GM12878 (cell line): ENCODE results near the gene CNKSR1. TPM values are rescaled to one million over a fixed set of nuclear protein-coding genes. Genes with fewer than 3 reads are reported as not detected.

Experiments used
- ATAC-seq: fragments of 200-7000 bp; cut with Tn5 transposase; 3 replicates; pipeline ENCODE4 v1.9.1; 2020; ENCODE audit warnings: mild to moderate bottlenecking, moderate library complexity
- BruUV-seq: library from RNA; stranded (reverse); fragments of 400-500 nt; replicated peaks from 2 replicates; lab custom pipeline; 2021; lab: Mats Ljungman, UMichigan
- CTCF ChIA-PET: fragments of 300-600 bp; sonication (Branson Sonifier 250); formaldehyde crosslinking; extraction: SDS; loops from one replicate; lab custom pipeline; 2021; ENCODE audit warnings: inconsistent platforms; lab: Yijun Ruan, JAX
- POLR2A ChIA-PET: fragments of 350-600 bp; formaldehyde crosslinking; extraction: SDS; loops from one replicate; lab custom pipeline; 2021; ENCODE audit warnings: inconsistent platforms; lab: Charles Lee
- RAD21 ChIA-PET: fragments of 300-600 bp; sonication (Branson Sonifier 250); formaldehyde crosslinking; loops from one replicate; lab custom pipeline; 2023; ENCODE audit warnings: antibody characterized with exemption; ENCODE audit not compliant: unreplicated experiment; lab: Charles Lee
- SMC1A ChIA-PET: fragments of 300-600 bp; sonication (Branson Sonifier 250); formaldehyde crosslinking; loops from one replicate; lab custom pipeline; 2023; ENCODE audit not compliant: unreplicated experiment, uncharacterized antibody; lab: Charles Lee
- DNase-seq: peaks from one replicate; pipeline ENCODE4 v3.0.0-alpha.2; 2011; ENCODE audit warnings: low read depth, low spot score
- FAIRE-seq: peaks from 3 replicates; lab custom pipeline; 2011; peaks lifted over from hg19 to GRCh38; lab: Jason Lieb, UNC
- H2AFZ ChIP-seq: 2 replicates; pipeline ENCODE4 v1.6.0; 2011; ENCODE audit warnings: low read depth, low read length, control low read depth; ENCODE audit not compliant: control insufficient read depth
- H3K27ac ChIP-seq: 2 replicates; pipeline ENCODE4 v1.5.1; 2011; ENCODE audit warnings: control low read depth; ENCODE audit not compliant: control insufficient read depth, insufficient read depth
- H3K27me3 ChIP-seq, 2 experiments: replicated peaks in 1 of 2; 2 replicates each; pipeline versions ENCODE4 v1.6.0 to v1.6.1; 2011; ENCODE audit warnings: low read length in 1 of 2; ENCODE audit not compliant: control insufficient read depth in 2 of 2, insufficient read depth in 2 of 2
- H3K36me3 ChIP-seq, 2 experiments: 2 replicates each; pipeline ENCODE4 v1.5.1; 2011; ENCODE audit warnings: low read length in 1 of 2; ENCODE audit not compliant: control insufficient read depth in 2 of 2, insufficient read depth in 2 of 2
- H3K4me1 ChIP-seq: 2 replicates; pipeline ENCODE4 v1.6.1; 2011; ENCODE audit warnings: mild to moderate bottlenecking, low read length, moderate library complexity, mixed read lengths; ENCODE audit not compliant: control insufficient read depth, insufficient read depth
- H3K4me2 ChIP-seq: 2 replicates; pipeline ENCODE4 v1.6.0; 2011; ENCODE audit warnings: control low read depth; ENCODE audit not compliant: control insufficient read depth, insufficient read depth
- H3K4me3 ChIP-seq: fragments of 200-600 bp; sonication (generic); 2 replicates; pipeline ENCODE4 v1.5.1; 2016
- H3K79me2 ChIP-seq: 2 replicates; pipeline ENCODE4 v1.6.0; 2011; ENCODE audit warnings: low read length; ENCODE audit not compliant: control insufficient read depth, insufficient read depth
- H3K9ac ChIP-seq: 2 replicates; pipeline ENCODE4 v1.8.0; 2011; ENCODE audit warnings: low read length, control low read depth, mixed read lengths; ENCODE audit not compliant: control insufficient read depth, insufficient read depth
- H3K9me3 ChIP-seq: replicated peaks from 3 replicates; pipeline ENCODE4 v1.5.1; 2011; ENCODE audit warnings: mild to moderate bottlenecking, low read length; ENCODE audit not compliant: control insufficient read depth, insufficient read depth
- H4K20me1 ChIP-seq: 2 replicates; pipeline ENCODE4 v1.6.0; 2011; ENCODE audit not compliant: control insufficient read depth, insufficient read depth
- BHLHE40 ChIP-seq, 2 experiments: fragments of 450-650 bp in 1 of 2; IDR thresholded peaks; 2 replicates each; pipeline ENCODE4 v1.6.1; 2011 to 2017; ENCODE audit warnings: low read depth in 2 of 2, borderline replicate concordance in 1 of 2, improper control_type of control experiment in 1 of 2, low read length in 1 of 2, mild to moderate bottlenecking in 1 of 2
- CREB1 ChIP-seq: IDR thresholded peaks from 2 replicates; pipeline ENCODE4 v1.6.1; 2012; ENCODE audit warnings: low read depth, mild to moderate bottlenecking, inconsistent platforms
- DPF2 ChIP-seq: fragments of 450-650 bp; IDR thresholded peaks from 2 replicates; pipeline ENCODE4 v1.6.1; 2017; ENCODE audit warnings: mild to moderate bottlenecking
- MEF2B ChIP-seq: fragments of 450-650 bp; IDR thresholded peaks from 2 replicates; pipeline ENCODE4 v1.6.1; 2018; ENCODE audit warnings: mild to moderate bottlenecking, moderate library complexity; ENCODE audit not compliant: partially characterized antibody, poor library complexity, severe bottlenecking
- POLR2A ChIP-seq: IDR thresholded peaks from 2 replicates; pipeline ENCODE4 v1.6.1; 2011; ENCODE audit warnings: low read depth, mild to moderate bottlenecking, low read length
- SMAD5 ChIP-seq: IDR thresholded peaks from 2 replicates; pipeline ENCODE4 v1.6.1; 2016; ENCODE audit warnings: antibody characterized with exemption, low read depth
- WGBS: methylation state at CpG from one replicate; pipeline ENCODE4 v1.1.6; 2016; ENCODE audit warnings: low lambda C conversion rate; ENCODE audit not compliant: insufficient replicate concordance, insufficient coverage; ENCODE audit errors: missing lambda C conversion rate; 5-methylcytosine and 5-hydroxymethylcytosine counted together
- in situ Hi-C: fragments of 300-500 bp; cut with MboI; formaldehyde crosslinking; loops from 9 replicates; pipeline ENCODE4 v1.14.3; 2018; ENCODE audit warnings: mixed read lengths
- intact Hi-C: fragments of 100-400 bp; cut with micrococcal nuclease; formaldehyde crosslinking; loops from one replicate; pipeline ENCODE4 v1.14.2; 2022; ENCODE audit not compliant: unreplicated experiment
- polyA plus RNA-seq, 11 experiments: library from polyadenylated mRNA; depleted of rRNA in 4 of 11; unstranded in 6 of 11; stranded (reverse) in 5 of 11; fragments of >200 nt; fragmentation: Nextera tagmentation in 4 of 11; fragmentation: Illumina TruSeq in 1 of 11; extraction: Ambion mirVana in 4 of 11; extraction: Trizol in 1 of 11; gene quantifications; 1 replicate in 1 of 11; 2 replicates in 10 of 11; pipeline versions ENCODE4 v1.2.1 to v1.2.3, GENCODE V29; 2011 to 2016; ENCODE audit warnings: inconsistent platforms in 2 of 11, missing spikeins in 2 of 11, low read depth in 1 of 11
- total RNA-seq, 4 experiments: library from RNA; depleted of rRNA in 3 of 4; stranded (reverse); fragments of >200 nt in 3 of 4; fragmentation: Illumina TruSeq in 1 of 4; extraction: Trizol in 1 of 4; gene quantifications; 2 replicates each; pipeline versions ENCODE4 v1.2.1 to v1.2.3, GENCODE V29; 2013 to 2021
- TF ChIP-seq, protein P1 (sequence below): IDR thresholded peaks from 2 replicates; pipeline ENCODE4 v1.6.1; 2011; ENCODE audit warnings: low read depth, low read length, improper control_type of control experiment, borderline replicate concordance
- TF ChIP-seq, protein P2 (sequence below): fragments of 450-650 bp; IDR thresholded peaks from 2 replicates; pipeline ENCODE4 v1.6.1; 2017; ENCODE audit warnings: borderline replicate concordance

Gene CNKSR1
- total and polyA plus RNA-seq, 10 of the 15 experiments (the other 5 are each of a cell fraction or from before 2014, with no cell fraction given) = 0.06 to 1.2 (median 0.86) TPM

DNA sequence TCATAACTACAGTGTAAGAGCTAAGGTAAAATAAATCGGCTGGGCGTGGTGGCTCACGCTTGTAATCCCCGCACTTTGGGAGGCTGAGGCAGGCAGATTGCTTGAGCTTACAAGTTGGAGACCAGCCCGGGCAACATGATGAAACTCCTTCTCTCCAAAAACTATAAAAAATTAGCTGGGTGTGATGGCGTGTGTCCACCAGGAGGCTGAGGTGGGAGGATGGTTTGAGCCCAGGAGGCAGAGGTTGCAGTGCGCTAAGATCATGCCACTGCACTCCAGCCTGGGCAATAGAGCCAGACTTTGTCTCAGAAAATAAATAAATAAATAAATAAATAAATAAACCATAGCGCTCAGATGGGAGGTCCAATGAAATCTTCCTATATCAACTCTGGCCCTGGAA, 35.1 kb upstream of the CNKSR1 start:
- RAD21 ChIA-PET = interaction anchor here (0.7 to 5.4 kb wide), 2 partner anchors 40 to 43 kb away, joined by 5 to 110 read pairs; no protein-coding TSS in a partner anchor
- CTCF ChIA-PET = interaction anchor here (0.7 to 8.7 kb wide), 5 partner anchors 16 to 253 kb away, joined by 3 to 235 read pairs (median 29); no protein-coding TSS in a partner anchor
- H3K4me3 ChIP-seq = no peak overlapping the region
- no peak for FAIRE-seq
- WGBS = 79% methylated on average over 8 of the region's 8 CpGs
- in situ Hi-C loops (loop anchor here (5.0 kb wide), 1 partner anchor 95 kb away; the partner anchor contains the start of gene SLC30A2), intact Hi-C loops (no loop called here)
- H4K20me1 ChIP-seq = no peaks in the 10 kb centered on the region
- H3K79me2 ChIP-seq = no peaks in the 10 kb centered on the region
- no peaks in the 10 kb centered on the region for H3K27me3 ChIP-seq
- H3K9me3 ChIP-seq = no peaks in the 10 kb centered on the region
- no peak overlapping the region for H3K9ac ChIP-seq
- no peak overlapping the region for H3K4me2 ChIP-seq
- SMC1A ChIA-PET = interaction anchor here (0.7 to 7.9 kb wide), 5 partner anchors 13 to 87 kb away, joined by 3 to 131 read pairs (median 5); no protein-coding TSS in a partner anchor
- no peaks in the 10 kb centered on the region for H3K4me1 ChIP-seq
- no peak for ATAC-seq
- BruUV-seq = no TSS peak
- H3K36me3 ChIP-seq = no peaks in the 10 kb centered on the region
- H3K27ac ChIP-seq = no peak overlapping the region
- DNase-seq = no peak
- POLR2A ChIA-PET = no interaction called here
- no peak overlapping the region for H2AFZ ChIP-seq
- TF ChIP-seq MEF2B = no peak
- TF ChIP-seq BHLHE40 (IDR thresholded peaks at IDR 0.05; ENCODE audit: borderline replicate concordance in 1 of 2, low read depth in 2 of 2, low read length in 1 of 2) = no peak
- TF ChIP-seq, protein P1, sequence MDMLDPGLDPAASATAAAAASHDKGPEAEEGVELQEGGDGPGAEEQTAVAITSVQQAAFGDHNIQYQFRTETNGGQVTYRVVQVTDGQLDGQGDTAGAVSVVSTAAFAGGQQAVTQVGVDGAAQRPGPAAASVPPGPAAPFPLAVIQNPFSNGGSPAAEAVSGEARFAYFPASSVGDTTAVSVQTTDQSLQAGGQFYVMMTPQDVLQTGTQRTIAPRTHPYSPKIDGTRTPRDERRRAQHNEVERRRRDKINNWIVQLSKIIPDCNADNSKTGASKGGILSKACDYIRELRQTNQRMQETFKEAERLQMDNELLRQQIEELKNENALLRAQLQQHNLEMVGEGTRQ = no peak
- TF ChIP-seq SMAD5 = no peak
- TF ChIP-seq, protein P2, sequence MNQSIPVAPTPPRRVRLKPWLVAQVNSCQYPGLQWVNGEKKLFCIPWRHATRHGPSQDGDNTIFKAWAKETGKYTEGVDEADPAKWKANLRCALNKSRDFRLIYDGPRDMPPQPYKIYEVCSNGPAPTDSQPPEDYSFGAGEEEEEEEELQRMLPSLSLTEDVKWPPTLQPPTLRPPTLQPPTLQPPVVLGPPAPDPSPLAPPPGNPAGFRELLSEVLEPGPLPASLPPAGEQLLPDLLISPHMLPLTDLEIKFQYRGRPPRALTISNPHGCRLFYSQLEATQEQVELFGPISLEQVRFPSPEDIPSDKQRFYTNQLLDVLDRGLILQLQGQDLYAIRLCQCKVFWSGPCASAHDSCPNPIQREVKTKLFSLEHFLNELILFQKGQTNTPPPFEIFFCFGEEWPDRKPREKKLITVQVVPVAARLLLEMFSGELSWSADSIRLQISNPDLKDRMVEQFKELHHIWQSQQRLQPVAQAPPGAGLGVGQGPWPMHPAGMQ = no peak
- TF ChIP-seq DPF2 = no peak
- no peak for TF ChIP-seq POLR2A
- no peak for TF ChIP-seq CREB1
- TF ChIP-seq, all 136 proteins: peak for 0
